ENCODE data around the gene ITPA. TPM values are rescaled to one million over a fixed set of nuclear protein-coding genes. Genes with fewer than 3 reads are reported as not detected.

The ITPA gene
- total RNA-seq, 4 donors from 2014 or later = 21.8 to 51.8 (median 38.8) TPM

DNA sequence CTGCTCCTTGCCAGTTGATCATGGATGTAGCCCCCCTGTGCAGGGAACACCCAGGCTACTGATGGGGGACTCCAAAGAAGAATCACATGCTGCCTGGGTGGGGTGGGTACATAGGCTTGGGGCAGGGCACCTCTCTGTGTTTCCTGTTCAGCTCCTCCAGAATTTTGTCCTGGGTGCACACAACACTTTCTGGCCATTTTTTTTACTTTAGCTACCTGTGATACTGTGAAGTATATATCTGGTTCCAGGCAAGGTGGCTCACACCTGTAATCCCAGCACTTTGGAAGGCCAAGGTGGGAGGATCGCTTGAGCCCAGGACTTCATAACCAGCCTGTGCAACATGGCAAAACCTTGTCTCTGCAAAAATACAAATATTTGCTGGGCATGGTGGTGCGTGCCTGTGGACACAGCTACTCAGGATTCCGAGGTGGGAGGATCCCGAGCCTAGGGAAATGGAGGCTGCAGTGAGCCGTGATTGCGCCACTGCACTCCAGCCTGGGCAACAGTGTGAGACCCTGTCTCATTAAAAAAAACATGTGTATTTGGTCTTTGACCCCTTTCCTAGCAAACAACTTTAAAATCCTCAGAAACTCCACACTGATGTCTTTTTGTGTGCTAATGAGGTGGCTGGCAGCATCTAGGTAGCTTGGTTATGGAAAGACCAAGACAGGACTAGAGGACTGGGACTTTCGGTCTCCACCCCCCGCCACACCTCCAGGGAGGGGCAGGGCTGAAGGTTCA is 15.6 kb downstream of the ITPA start:
- TF ChIP-seq, protein P1, sequence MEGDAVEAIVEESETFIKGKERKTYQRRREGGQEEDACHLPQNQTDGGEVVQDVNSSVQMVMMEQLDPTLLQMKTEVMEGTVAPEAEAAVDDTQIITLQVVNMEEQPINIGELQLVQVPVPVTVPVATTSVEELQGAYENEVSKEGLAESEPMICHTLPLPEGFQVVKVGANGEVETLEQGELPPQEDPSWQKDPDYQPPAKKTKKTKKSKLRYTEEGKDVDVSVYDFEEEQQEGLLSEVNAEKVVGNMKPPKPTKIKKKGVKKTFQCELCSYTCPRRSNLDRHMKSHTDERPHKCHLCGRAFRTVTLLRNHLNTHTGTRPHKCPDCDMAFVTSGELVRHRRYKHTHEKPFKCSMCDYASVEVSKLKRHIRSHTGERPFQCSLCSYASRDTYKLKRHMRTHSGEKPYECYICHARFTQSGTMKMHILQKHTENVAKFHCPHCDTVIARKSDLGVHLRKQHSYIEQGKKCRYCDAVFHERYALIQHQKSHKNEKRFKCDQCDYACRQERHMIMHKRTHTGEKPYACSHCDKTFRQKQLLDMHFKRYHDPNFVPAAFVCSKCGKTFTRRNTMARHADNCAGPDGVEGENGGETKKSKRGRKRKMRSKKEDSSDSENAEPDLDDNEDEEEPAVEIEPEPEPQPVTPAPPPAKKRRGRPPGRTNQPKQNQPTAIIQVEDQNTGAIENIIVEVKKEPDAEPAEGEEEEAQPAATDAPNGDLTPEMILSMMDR (IDR thresholded peaks at IDR 0.05; ENCODE audit: low read depth) = no peak

DNA sequence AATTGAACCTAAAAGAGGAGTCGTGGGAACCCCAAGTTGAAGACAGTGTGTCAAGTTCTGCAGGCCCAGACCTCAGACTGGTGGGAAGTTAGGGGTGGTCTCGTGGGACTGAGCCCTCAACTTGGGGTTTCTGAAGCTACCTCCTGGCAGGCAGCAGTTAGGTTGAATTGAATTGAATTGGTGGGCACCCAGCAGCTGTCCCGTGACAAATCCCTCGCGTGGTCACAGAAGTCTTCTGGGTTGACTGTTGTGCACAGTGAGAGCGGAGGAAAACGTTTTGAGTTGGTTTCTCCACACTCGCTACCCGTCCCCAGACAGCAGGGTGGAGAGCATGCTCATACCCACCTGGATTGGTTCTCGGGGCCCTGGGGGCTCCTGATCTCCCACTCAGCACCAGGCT is 16.8 kb downstream of the ITPA start:
- TF ChIP-seq, protein P1 (IDR thresholded peaks at IDR 0.05; ENCODE audit: low read depth) = no peak

- TF ChIP-seq, protein P1 (IDR thresholded peaks at IDR 0.05; ENCODE audit: low read depth) = no peak
Measured at GRCh38 chr20:3226864-3227263, 17.6 kb downstream of the ITPA start.

DNA sequence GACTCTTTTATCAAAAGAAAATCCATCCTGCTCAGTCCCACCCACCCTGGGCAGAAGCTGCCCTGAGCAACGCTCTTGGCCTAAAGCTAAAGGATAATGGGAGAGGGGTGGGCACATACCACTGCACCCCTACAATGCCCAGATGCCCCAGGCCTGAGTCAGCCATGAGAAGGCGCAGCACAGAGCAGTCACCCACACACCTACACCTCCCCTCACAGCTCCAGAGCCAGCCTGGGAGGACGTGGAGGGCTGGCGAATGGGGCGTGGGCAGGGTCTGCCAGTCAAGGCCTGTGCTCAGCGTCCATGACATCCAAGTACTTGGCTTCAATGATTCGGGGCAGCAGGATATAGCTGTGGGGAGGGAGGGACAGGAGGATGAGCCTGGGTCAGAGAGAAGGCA is 18.2 kb downstream of the ITPA start:
- TF ChIP-seq, protein P1 (IDR thresholded peaks at IDR 0.05; ENCODE audit: low read depth) = no peak

- TF ChIP-seq, protein P1 (IDR thresholded peaks at IDR 0.05; ENCODE audit: low read depth) = no peak
Measured at GRCh38 chr20:3227936-3228749, 18.8 kb downstream of the ITPA start.

DNA sequence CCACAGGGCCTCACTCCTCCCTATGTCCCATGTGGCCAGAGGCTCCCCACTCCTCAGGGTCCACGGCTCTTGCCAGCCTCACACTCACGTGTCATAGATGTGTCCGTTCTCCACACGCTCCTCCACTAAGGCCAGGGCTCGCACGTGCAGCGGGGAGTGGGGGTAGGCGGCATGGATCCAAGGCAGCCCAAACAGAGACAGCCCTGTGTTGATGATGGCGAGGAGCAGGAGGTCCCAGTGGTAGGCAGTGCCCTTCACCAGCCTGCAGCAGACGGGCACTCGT is 19.4 kb downstream of the ITPA start:
- TF ChIP-seq, protein P1 (IDR thresholded peaks at IDR 0.05; ENCODE audit: low read depth) = no peak

- TF ChIP-seq, protein P1 (IDR thresholded peaks at IDR 0.05; ENCODE audit: low read depth) = no peak
Measured at GRCh38 chr20:3229158-3229557, 19.9 kb downstream of the ITPA start.

All from subcutaneous adipose tissue (tissue), 4 donors.